Activated T-cell treated with anti-CD3 and anti-CD28 coated beads, Interleukin-2, amount 50 U/mL, for 72 hours (primary cell): ENCODE results near the gene NLGN1. TPM values are rescaled to one million over a fixed set of nuclear protein-coding genes. Genes with fewer than 3 reads are reported as not detected.

Experiments
- ATAC-seq, 2 donors: fragments of 150-1000 bp; cut with Tn5 transposase; replicated peaks in 1 of 2; 2 replicates each; pipeline ENCODE4 v1.10.0; 2021; ENCODE audit warnings: moderate library complexity in 2 of 2, mild to moderate bottlenecking in 1 of 2
- DNase-seq, 2 donors: peaks; one replicate each; pipeline ENCODE4 v3.0.0; 2021 to 2022; ENCODE audit warnings: mixed read lengths in 1 of 2
- H3K27ac Mint-ChIP-seq: one replicate; pipeline ENCODE4 v1.8.0; 2022; ENCODE audit warnings: mild to moderate bottlenecking, moderate library complexity, mixed read lengths
- H3K27me3 Mint-ChIP-seq: one replicate; pipeline ENCODE4 v1.8.0; 2022; ENCODE audit warnings: low read depth, mixed read lengths
- H3K36me3 Mint-ChIP-seq, 2 donors: one replicate each; pipeline ENCODE4 v1.8.0; 2022; ENCODE audit warnings: mixed read lengths in 2 of 2, mild to moderate bottlenecking in 1 of 2; ENCODE audit not compliant: insufficient read depth in 2 of 2
- H3K4me1 Mint-ChIP-seq: one replicate; pipeline ENCODE4 v1.8.0; 2022; ENCODE audit warnings: low read depth, mixed read lengths
- H3K4me3 Mint-ChIP-seq, 2 donors: one replicate each; pipeline ENCODE4 v1.8.0; 2022; ENCODE audit warnings: mild to moderate bottlenecking in 2 of 2, mixed read lengths in 2 of 2, moderate library complexity in 2 of 2
- H3K9me3 Mint-ChIP-seq, 2 donors: one replicate each; pipeline ENCODE4 v1.8.0; 2022; ENCODE audit warnings: mixed read lengths in 2 of 2
- total RNA-seq, 2 donors: library from RNA; stranded (reverse); gene quantifications; one replicate each; pipeline ENCODE4 v1.2.3, GENCODE V29; 2022

NLGN1 gene
- total RNA-seq, 2 donors from 2014 or later, result not detected

- no peaks in the 10 kb centered on the region for H3K27me3 Mint-ChIP-seq
- H3K36me3 Mint-ChIP-seq, result no peaks in the 10 kb centered on the region
- H3K4me1 Mint-ChIP-seq, result no peaks in the 10 kb centered on the region
- H3K4me3 Mint-ChIP-seq, result no peak overlapping the region
- H3K27ac Mint-ChIP-seq, result no peak overlapping the region
- DNase-seq, result no peak
- H3K9me3 Mint-ChIP-seq, result peaks cover 0 to 5% of the 10 kb centered on the region in 2 donors
- ATAC-seq, result no peak
These were observed 442.3 kb downstream of the NLGN1 start for GRCh38 chr3:173839859-173840258.

- Mint-ChIP-seq H3K36me3 (no peaks in the 10 kb centered on the region), H3K27ac (no peak overlapping the region), H3K9me3 (peaks cover 2 to 5% of the 10 kb centered on the region in 2 donors), H3K27me3 (no peaks in the 10 kb centered on the region), H3K4me3 (no peak overlapping the region), H3K4me1 (no peaks in the 10 kb centered on the region)
- DNase-seq (no peak), ATAC-seq (no peak)
These were observed 443.8 kb downstream of the NLGN1 start for GRCh38 chr3:173841334-173841733.

- Mint-ChIP-seq H3K27me3 (no peaks in the 10 kb centered on the region), H3K9me3 (peaks cover 2 to 5% of the 10 kb centered on the region in 2 donors)
These were observed 445.5 kb downstream of the NLGN1 start for GRCh38 chr3:173843060-173843459.

GRCh38 chr3:173846584-173846983 lies 449.0 kb downstream of the NLGN1 start:
- ATAC-seq (no peak), DNase-seq (no peak)
- no peaks in the 10 kb centered on the region for H3K36me3 Mint-ChIP-seq
- H3K9me3 Mint-ChIP-seq, result peaks cover 2 to 3% of the 10 kb centered on the region in 2 donors
- no peaks in the 10 kb centered on the region for H3K27me3 Mint-ChIP-seq
- H3K4me1 Mint-ChIP-seq, result no peaks in the 10 kb centered on the region
- no peak overlapping the region for H3K27ac Mint-ChIP-seq
- H3K4me3 Mint-ChIP-seq, result no peak overlapping the region

More at GRCh38 chr3:173843060-173843459, 445.5 kb downstream of the NLGN1 start:
- Mint-ChIP-seq H3K4me1 (no peaks in the 10 kb centered on the region), H3K36me3 (no peaks in the 10 kb centered on the region), H3K4me3 (no peak overlapping the region), H3K27ac (no peak overlapping the region)
- ATAC-seq (no peak), DNase-seq (no peak)

GRCh38 chr3:173849489-173849888 lies 451.9 kb downstream of the NLGN1 start:
- H3K27ac Mint-ChIP-seq, result no peak overlapping the region
- H3K36me3 Mint-ChIP-seq, result no peaks in the 10 kb centered on the region
- H3K27me3 Mint-ChIP-seq, result no peaks in the 10 kb centered on the region
- H3K4me3 Mint-ChIP-seq, result no peak overlapping the region
- peaks cover 0 to 2% of the 10 kb centered on the region in 2 donors for H3K9me3 Mint-ChIP-seq
- DNase-seq, result no peak
- ATAC-seq, result no peak
- H3K4me1 Mint-ChIP-seq, result no peaks in the 10 kb centered on the region

GRCh38 chr3:173857154-173857553 lies 459.6 kb downstream of the NLGN1 start:
- no peak overlapping the region for H3K27ac Mint-ChIP-seq
- no peaks in the 10 kb centered on the region for H3K27me3 Mint-ChIP-seq
- no peaks in the 10 kb centered on the region for H3K4me1 Mint-ChIP-seq
- H3K36me3 Mint-ChIP-seq, result no peaks in the 10 kb centered on the region
- DNase-seq (no peak), ATAC-seq (no peak)
- peaks cover 0 to 2% of the 10 kb centered on the region in 2 donors for H3K9me3 Mint-ChIP-seq
- no peak overlapping the region for H3K4me3 Mint-ChIP-seq

- DNase-seq, result no peak
- Mint-ChIP-seq H3K9me3 (peaks cover 1 to 2% of the 10 kb centered on the region in 2 donors), H3K27me3 (no peaks in the 10 kb centered on the region), H3K27ac (no peak overlapping the region), H3K36me3 (no peaks in the 10 kb centered on the region), H3K4me1 (no peaks in the 10 kb centered on the region), H3K4me3 (no peak overlapping the region)
- ATAC-seq, result no peak
These were observed 465.2 kb downstream of the NLGN1 start for GRCh38 chr3:173862701-173863100.

GRCh38 chr3:173863551-173863950 lies 466.0 kb downstream of the NLGN1 start:
- no peaks in the 10 kb centered on the region for H3K36me3 Mint-ChIP-seq
- ATAC-seq, result no peak
- H3K27ac Mint-ChIP-seq, result no peak overlapping the region
- H3K27me3 Mint-ChIP-seq, result no peaks in the 10 kb centered on the region
- H3K4me3 Mint-ChIP-seq, result no peak overlapping the region
- H3K4me1 Mint-ChIP-seq, result no peaks in the 10 kb centered on the region
- peaks cover 1 to 2% of the 10 kb centered on the region in 2 donors for H3K9me3 Mint-ChIP-seq
- no peak for DNase-seq

GRCh38 chr3:173865900-173866498 lies 468.5 kb downstream of the NLGN1 start:
- no peak overlapping the region for H3K27ac Mint-ChIP-seq
- no peaks in the 10 kb centered on the region for H3K36me3 Mint-ChIP-seq
- DNase-seq (no peak), ATAC-seq (no peak)
- H3K4me1 Mint-ChIP-seq, result no peaks in the 10 kb centered on the region
- H3K27me3 Mint-ChIP-seq, result no peaks in the 10 kb centered on the region
- peaks cover 2 to 3% of the 10 kb centered on the region in 2 donors for H3K9me3 Mint-ChIP-seq
- H3K4me3 Mint-ChIP-seq, result no peak overlapping the region

- H3K4me3 Mint-ChIP-seq, result no peak overlapping the region
- ATAC-seq (no peak), DNase-seq (no peak)
- peaks cover 1 to 3% of the 10 kb centered on the region in 2 donors for H3K9me3 Mint-ChIP-seq
- H3K36me3 Mint-ChIP-seq, result no peaks in the 10 kb centered on the region
- H3K4me1 Mint-ChIP-seq, result no peaks in the 10 kb centered on the region
- no peak overlapping the region for H3K27ac Mint-ChIP-seq
- H3K27me3 Mint-ChIP-seq, result no peaks in the 10 kb centered on the region
These were observed 472.2 kb downstream of the NLGN1 start for GRCh38 chr3:173869766-173870165.

GRCh38 chr3:173870976-173871375 lies 473.4 kb downstream of the NLGN1 start:
- no peak for DNase-seq
- Mint-ChIP-seq H3K27me3 (no peaks in the 10 kb centered on the region), H3K4me3 (no peak overlapping the region), H3K36me3 (no peaks in the 10 kb centered on the region), H3K27ac (no peak overlapping the region), H3K4me1 (no peaks in the 10 kb centered on the region), H3K9me3 (peaks cover 1 to 3% of the 10 kb centered on the region in 2 donors)
- ATAC-seq, result no peak

GRCh38 chr3:173875790-173876189 lies 478.2 kb downstream of the NLGN1 start:
- Mint-ChIP-seq H3K9me3 (peaks cover 0 to 1% of the 10 kb centered on the region in 2 donors), H3K4me1 (no peaks in the 10 kb centered on the region), H3K36me3 (no peaks in the 10 kb centered on the region), H3K27me3 (no peaks in the 10 kb centered on the region), H3K4me3 (no peak overlapping the region), H3K27ac (no peak overlapping the region)
- ATAC-seq (no peak), DNase-seq (no peak)

GRCh38 chr3:173876476-173876875 lies 478.9 kb downstream of the NLGN1 start:
- Mint-ChIP-seq H3K9me3 (peaks cover 0 to 1% of the 10 kb centered on the region in 2 donors), H3K36me3 (no peaks in the 10 kb centered on the region), H3K27ac (no peak overlapping the region), H3K4me1 (no peaks in the 10 kb centered on the region), H3K27me3 (no peaks in the 10 kb centered on the region), H3K4me3 (no peak overlapping the region)
- ATAC-seq, result no peak
- DNase-seq, result no peak

GRCh38 chr3:173887888-173888287 lies 490.3 kb downstream of the NLGN1 start:
- Mint-ChIP-seq H3K9me3 (peaks cover 0 to under 1% of the 10 kb centered on the region in 2 donors), H3K4me3 (no peak overlapping the region), H3K27ac (no peak overlapping the region), H3K27me3 (no peaks in the 10 kb centered on the region), H3K4me1 (no peaks in the 10 kb centered on the region), H3K36me3 (no peaks in the 10 kb centered on the region)
- ATAC-seq (no peak), DNase-seq (no peak)
